GM12878 (cell line): ENCODE data around the gene FOXP1. TPM values are rescaled to one million over a fixed set of nuclear protein-coding genes. Genes with fewer than 3 reads are reported as not detected.

Experiments used
- ATAC-seq: fragments of 200-7000 bp; cut with Tn5 transposase; 3 replicates; pipeline ENCODE4 v1.9.1; 2020; ENCODE audit warnings: mild to moderate bottlenecking, moderate library complexity
- BruUV-seq: library from RNA; stranded (reverse); fragments of 400-500 nt; replicated peaks from 2 replicates; lab custom pipeline; 2021; lab: Mats Ljungman, UMichigan
- CTCF ChIA-PET: fragments of 300-600 bp; sonication (Branson Sonifier 250); formaldehyde crosslinking; extraction: SDS; loops from one replicate; lab custom pipeline; 2021; ENCODE audit warnings: inconsistent platforms; lab: Yijun Ruan, JAX
- POLR2A ChIA-PET: fragments of 350-600 bp; formaldehyde crosslinking; extraction: SDS; loops from one replicate; lab custom pipeline; 2021; ENCODE audit warnings: inconsistent platforms; lab: Charles Lee
- RAD21 ChIA-PET: fragments of 300-600 bp; sonication (Branson Sonifier 250); formaldehyde crosslinking; loops from one replicate; lab custom pipeline; 2023; ENCODE audit warnings: antibody characterized with exemption; ENCODE audit not compliant: unreplicated experiment; lab: Charles Lee
- SMC1A ChIA-PET: fragments of 300-600 bp; sonication (Branson Sonifier 250); formaldehyde crosslinking; loops from one replicate; lab custom pipeline; 2023; ENCODE audit not compliant: unreplicated experiment, uncharacterized antibody; lab: Charles Lee
- DNase-seq: peaks from one replicate; pipeline ENCODE4 v3.0.0-alpha.2; 2011; ENCODE audit warnings: low read depth, low spot score
- FAIRE-seq: peaks from 3 replicates; lab custom pipeline; 2011; peaks lifted over from hg19 to GRCh38; lab: Jason Lieb, UNC
- H2AFZ ChIP-seq: 2 replicates; pipeline ENCODE4 v1.6.0; 2011; ENCODE audit warnings: low read depth, low read length, control low read depth; ENCODE audit not compliant: control insufficient read depth
- H3K27ac ChIP-seq: 2 replicates; pipeline ENCODE4 v1.5.1; 2011; ENCODE audit warnings: control low read depth; ENCODE audit not compliant: control insufficient read depth, insufficient read depth
- H3K27me3 ChIP-seq, 2 experiments: replicated peaks in 1 of 2; 2 replicates each; pipeline versions ENCODE4 v1.6.0 to v1.6.1; 2011; ENCODE audit warnings: low read length in 1 of 2; ENCODE audit not compliant: control insufficient read depth in 2 of 2, insufficient read depth in 2 of 2
- H3K36me3 ChIP-seq, 2 experiments: 2 replicates each; pipeline ENCODE4 v1.5.1; 2011; ENCODE audit warnings: low read length in 1 of 2; ENCODE audit not compliant: control insufficient read depth in 2 of 2, insufficient read depth in 2 of 2
- H3K4me1 ChIP-seq: 2 replicates; pipeline ENCODE4 v1.6.1; 2011; ENCODE audit warnings: mild to moderate bottlenecking, low read length, moderate library complexity, mixed read lengths; ENCODE audit not compliant: control insufficient read depth, insufficient read depth
- H3K4me2 ChIP-seq: 2 replicates; pipeline ENCODE4 v1.6.0; 2011; ENCODE audit warnings: control low read depth; ENCODE audit not compliant: control insufficient read depth, insufficient read depth
- H3K4me3 ChIP-seq: fragments of 200-600 bp; sonication (generic); 2 replicates; pipeline ENCODE4 v1.5.1; 2016
- H3K79me2 ChIP-seq: 2 replicates; pipeline ENCODE4 v1.6.0; 2011; ENCODE audit warnings: low read length; ENCODE audit not compliant: control insufficient read depth, insufficient read depth
- H3K9ac ChIP-seq: 2 replicates; pipeline ENCODE4 v1.8.0; 2011; ENCODE audit warnings: low read length, control low read depth, mixed read lengths; ENCODE audit not compliant: control insufficient read depth, insufficient read depth
- H3K9me3 ChIP-seq: replicated peaks from 3 replicates; pipeline ENCODE4 v1.5.1; 2011; ENCODE audit warnings: mild to moderate bottlenecking, low read length; ENCODE audit not compliant: control insufficient read depth, insufficient read depth
- H4K20me1 ChIP-seq: 2 replicates; pipeline ENCODE4 v1.6.0; 2011; ENCODE audit not compliant: control insufficient read depth, insufficient read depth
- BCL11A ChIP-seq: IDR thresholded peaks from 2 replicates; pipeline ENCODE4 v1.6.1; 2011; ENCODE audit warnings: low read depth, low read length
- GATAD2B ChIP-seq: fragments of 450-650 bp; conservative IDR thresholded peaks from 2 replicates; pipeline ENCODE4 v1.6.1; 2017; ENCODE audit warnings: low read depth, mild to moderate bottlenecking, moderate library complexity
- JUND ChIP-seq: IDR thresholded peaks from 2 replicates; pipeline ENCODE4 v1.6.1; 2012; ENCODE audit warnings: low read depth, mild to moderate bottlenecking, low read length, improper control_type of control experiment, moderate library complexity
- NFYB ChIP-seq: IDR thresholded peaks from 2 replicates; pipeline ENCODE4 v1.6.1; 2011; ENCODE audit warnings: low read depth, mild to moderate bottlenecking, low read length, improper control_type of control experiment, moderate library complexity; ENCODE audit not compliant: insufficient read depth
- POLR2A ChIP-seq: IDR thresholded peaks from 2 replicates; pipeline ENCODE4 v1.6.1; 2011; ENCODE audit warnings: low read depth, mild to moderate bottlenecking, low read length
- ZNF384 ChIP-seq: IDR thresholded peaks from 2 replicates; pipeline ENCODE4 v1.6.1; 2012; ENCODE audit warnings: low read depth, mild to moderate bottlenecking, low read length, improper control_type of control experiment, borderline replicate concordance
- WGBS: methylation state at CpG from one replicate; pipeline ENCODE4 v1.1.6; 2016; ENCODE audit warnings: low lambda C conversion rate; ENCODE audit not compliant: insufficient replicate concordance, insufficient coverage; ENCODE audit errors: missing lambda C conversion rate; 5-methylcytosine and 5-hydroxymethylcytosine counted together
- in situ Hi-C: fragments of 300-500 bp; cut with MboI; formaldehyde crosslinking; loops from 9 replicates; pipeline ENCODE4 v1.14.3; 2018; ENCODE audit warnings: mixed read lengths
- intact Hi-C: fragments of 100-400 bp; cut with micrococcal nuclease; formaldehyde crosslinking; loops from one replicate; pipeline ENCODE4 v1.14.2; 2022; ENCODE audit not compliant: unreplicated experiment
- polyA plus RNA-seq, 11 experiments: library from polyadenylated mRNA; depleted of rRNA in 4 of 11; unstranded in 6 of 11; stranded (reverse) in 5 of 11; fragments of >200 nt; fragmentation: Nextera tagmentation in 4 of 11; fragmentation: Illumina TruSeq in 1 of 11; extraction: Ambion mirVana in 4 of 11; extraction: Trizol in 1 of 11; gene quantifications; 1 replicate in 1 of 11; 2 replicates in 10 of 11; pipeline versions ENCODE4 v1.2.1 to v1.2.3, GENCODE V29; 2011 to 2016; ENCODE audit warnings: inconsistent platforms in 2 of 11, missing spikeins in 2 of 11, low read depth in 1 of 11
- total RNA-seq, 4 experiments: library from RNA; depleted of rRNA in 3 of 4; stranded (reverse); fragments of >200 nt in 3 of 4; fragmentation: Illumina TruSeq in 1 of 4; extraction: Trizol in 1 of 4; gene quantifications; 2 replicates each; pipeline versions ENCODE4 v1.2.1 to v1.2.3, GENCODE V29; 2013 to 2021
- TF ChIP-seq, protein P1 (sequence below): fragments of 450-650 bp; IDR thresholded peaks from 2 replicates; pipeline ENCODE4 v1.6.1; 2016; ENCODE audit warnings: mild to moderate bottlenecking, moderate library complexity, borderline replicate concordance

FOXP1 gene
- total and polyA plus RNA-seq, 10 of the 15 experiments (the other 5 are each of a cell fraction or from before 2014, with no cell fraction given) = 0.05 to 1.6 (median 0.20) TPM; not detected in 1

DNA sequence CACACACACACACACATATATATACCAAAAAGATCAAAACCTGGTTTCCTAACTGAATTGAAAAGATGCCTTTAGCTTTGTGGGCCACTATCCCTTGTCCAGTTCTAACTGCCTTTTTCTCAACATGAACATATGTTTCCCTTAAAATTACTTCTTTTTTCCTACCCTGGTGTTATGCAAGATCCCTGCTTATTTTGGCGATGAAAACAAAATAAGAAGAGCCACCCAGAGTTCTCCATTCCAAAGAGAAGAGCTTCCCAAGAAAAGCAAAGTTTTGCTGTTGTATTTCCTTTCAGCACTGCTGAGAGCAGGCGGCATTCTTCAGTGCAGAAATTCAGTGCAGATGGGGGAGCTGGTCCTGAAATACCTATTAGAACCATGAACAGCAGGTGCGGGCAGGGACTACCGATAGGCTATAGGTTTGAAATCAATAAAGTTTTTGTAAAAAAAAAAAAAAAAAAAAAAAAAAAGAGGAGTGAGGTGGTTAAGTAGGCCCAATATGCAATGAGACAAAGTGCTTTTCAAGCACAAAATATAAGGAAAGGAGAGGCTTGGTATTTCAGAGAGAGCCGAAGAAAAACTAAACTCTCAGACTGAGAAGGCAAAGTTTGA is 238.0 kb downstream of the FOXP1 start:
- ChIA-PET CTCF (interaction anchor here (0.6 kb wide), 1 partner anchor 140 kb away, joined by 3 read pairs; no protein-coding TSS in a partner anchor), POLR2A (no interaction called here), RAD21 (interaction anchor here (0.5 kb wide), 1 partner anchor 11 kb away, joined by 4 read pairs; no protein-coding TSS in a partner anchor)
- Histone ChIP-seq H4K20me1 (no peaks in the 10 kb centered on the region), H3K9ac (no peak overlapping the region), H3K36me3 (no peaks in the 10 kb centered on the region), H3K27me3 (no peaks in the 10 kb centered on the region), H3K4me1 (no peaks in the 10 kb centered on the region), H3K9me3 (no peaks in the 10 kb centered on the region)
- DNase-seq (no peak), FAIRE-seq (no peak), ATAC-seq (no peak)
- intact Hi-C loops = no loop called here
- WGBS = 35% methylated on average over 5 of the region's 5 CpGs
- TF ChIP-seq BCL11A (no peak), POLR2A (no peak), ZNF384 (peak; percentile 73), GATAD2B (no peak), JUND (no peak), NFYB (no peak)
- TF ChIP-seq, protein P1, sequence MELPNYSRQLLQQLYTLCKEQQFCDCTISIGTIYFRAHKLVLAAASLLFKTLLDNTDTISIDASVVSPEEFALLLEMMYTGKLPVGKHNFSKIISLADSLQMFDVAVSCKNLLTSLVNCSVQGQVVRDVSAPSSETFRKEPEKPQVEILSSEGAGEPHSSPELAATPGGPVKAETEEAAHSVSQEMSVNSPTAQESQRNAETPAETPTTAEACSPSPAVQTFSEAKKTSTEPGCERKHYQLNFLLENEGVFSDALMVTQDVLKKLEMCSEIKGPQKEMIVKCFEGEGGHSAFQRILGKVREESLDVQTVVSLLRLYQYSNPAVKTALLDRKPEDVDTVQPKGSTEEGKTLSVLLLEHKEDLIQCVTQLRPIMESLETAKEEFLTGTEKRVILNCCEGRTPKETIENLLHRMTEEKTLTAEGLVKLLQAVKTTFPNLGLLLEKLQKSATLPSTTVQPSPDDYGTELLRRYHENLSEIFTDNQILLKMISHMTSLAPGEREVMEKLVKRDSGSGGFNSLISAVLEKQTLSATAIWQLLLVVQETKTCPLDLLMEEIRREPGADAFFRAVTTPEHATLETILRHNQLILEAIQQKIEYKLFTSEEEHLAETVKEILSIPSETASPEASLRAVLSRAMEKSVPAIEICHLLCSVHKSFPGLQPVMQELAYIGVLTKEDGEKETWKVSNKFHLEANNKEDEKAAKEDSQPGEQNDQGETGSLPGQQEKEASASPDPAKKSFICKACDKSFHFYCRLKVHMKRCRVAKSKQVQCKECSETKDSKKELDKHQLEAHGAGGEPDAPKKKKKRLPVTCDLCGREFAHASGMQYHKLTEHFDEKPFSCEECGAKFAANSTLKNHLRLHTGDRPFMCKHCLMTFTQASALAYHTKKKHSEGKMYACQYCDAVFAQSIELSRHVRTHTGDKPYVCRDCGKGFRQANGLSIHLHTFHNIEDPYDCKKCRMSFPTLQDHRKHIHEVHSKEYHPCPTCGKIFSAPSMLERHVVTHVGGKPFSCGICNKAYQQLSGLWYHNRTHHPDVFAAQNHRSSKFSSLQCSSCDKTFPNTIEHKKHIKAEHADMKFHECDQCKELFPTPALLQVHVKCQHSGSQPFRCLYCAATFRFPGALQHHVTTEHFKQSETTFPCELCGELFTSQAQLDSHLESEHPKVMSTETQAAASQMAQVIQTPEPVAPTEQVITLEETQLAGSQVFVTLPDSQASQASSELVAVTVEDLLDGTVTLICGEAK = peak; percentile 54
- TF ChIP-seq, all 136 proteins: peak for 2
- H3K27ac ChIP-seq = no peak overlapping the region
- no peak overlapping the region for H2AFZ ChIP-seq
- H3K4me3 ChIP-seq = no peak overlapping the region
- in situ Hi-C loops = no loop called here
- no TSS peak for BruUV-seq
- H3K79me2 ChIP-seq = no peaks in the 10 kb centered on the region
- SMC1A ChIA-PET = no interaction called here
- no peak overlapping the region for H3K4me2 ChIP-seq
